IMR-90 (cell line): Measurements from ENCODE around the gene PLVAP. TPM values are rescaled to one million over a fixed set of nuclear protein-coding genes. Genes with fewer than 3 reads are reported as not detected.

Experiments used
- ATAC-seq: fragments of 200-7000 bp; cut with Tn5 transposase; 2 replicates; pipeline ENCODE4 v1.9.1; 2020; ENCODE audit warnings: low read depth, mild to moderate bottlenecking, moderate library complexity
- BruUV-seq: library from RNA; stranded (reverse); fragments of 400-500 nt; replicated peaks from 2 replicates; lab custom pipeline; 2021; lab: Mats Ljungman, UMichigan
- CTCF ChIA-PET: fragments of 300-600 bp; formaldehyde crosslinking; extraction: SDS; loops from one replicate; lab custom pipeline; 2021; ENCODE audit warnings: antibody characterized with exemption; lab: Yijun Ruan, JAX
- POLR2A ChIA-PET: fragments of 300-600 bp; sonication (Branson Sonifier 250); formaldehyde crosslinking; loops from one replicate; lab custom pipeline; 2022; ENCODE audit warnings: antibody characterized with exemption; ENCODE audit not compliant: unreplicated experiment; lab: Charles Lee
- DNase-seq: peaks from one replicate; pipeline ENCODE4 v3.0.0; 2013
- H2AFZ ChIP-seq: replicated peaks from 2 replicates; pipeline ENCODE3; 2013; ENCODE audit warnings: low read length, mild to moderate bottlenecking; ENCODE audit not compliant: poor library complexity
- H2AK5ac ChIP-seq: 2 replicates; pipeline ENCODE4 v1.6.1; 2013; ENCODE audit warnings: low read depth, low read length, inconsistent platforms
- H2AK9ac ChIP-seq: replicated peaks from 2 replicates; pipeline ENCODE3; 2013; ENCODE audit warnings: mild to moderate bottlenecking, low read depth, low read length, moderate library complexity; ENCODE audit not compliant: poor library complexity
- H2BK120ac ChIP-seq: 2 replicates; pipeline ENCODE4 v1.6.1; 2013; ENCODE audit warnings: low read depth, low read length, inconsistent platforms
- H2BK15ac ChIP-seq: 3 replicates; pipeline ENCODE4 v1.6.1; 2013; ENCODE audit warnings: low read depth, low read length, inconsistent platforms
- H2BK20ac ChIP-seq: 2 replicates; pipeline ENCODE4 v1.6.1; 2013; ENCODE audit warnings: low read depth, mild to moderate bottlenecking, inconsistent platforms, low read length, moderate library complexity
- H2BK5ac ChIP-seq: 2 replicates; pipeline ENCODE4 v1.6.1; 2013; ENCODE audit warnings: mild to moderate bottlenecking, low read depth, low read length, inconsistent platforms; ENCODE audit not compliant: poor library complexity, severe bottlenecking
- H3K14ac ChIP-seq: replicated peaks from 2 replicates; pipeline ENCODE4 v1.6.1; 2013; ENCODE audit warnings: low read depth, low read length, inconsistent platforms
- H3K18ac ChIP-seq: 2 replicates; pipeline ENCODE4 v1.6.1; 2013; ENCODE audit warnings: low read depth, low read length, control low read depth
- H3K23ac ChIP-seq: 2 replicates; pipeline ENCODE4 v1.6.1; 2013; ENCODE audit warnings: low read depth, low read length, inconsistent platforms
- H3K27ac ChIP-seq: 2 replicates; pipeline ENCODE4 v1.5.1; 2013; ENCODE audit warnings: mild to moderate bottlenecking, control low read depth, low read length; ENCODE audit not compliant: insufficient read depth
- H3K27me3 ChIP-seq: 2 replicates; pipeline ENCODE4 v1.6.1; 2013; ENCODE audit warnings: low read length; ENCODE audit not compliant: control insufficient read depth, insufficient read depth
- H3K36me3 ChIP-seq: 2 replicates; pipeline ENCODE4 v1.6.1; 2013; ENCODE audit warnings: low read length, mixed read lengths; ENCODE audit not compliant: control insufficient read depth, insufficient read depth
- H3K4ac ChIP-seq: 2 replicates; pipeline ENCODE4 v1.6.1; 2013; ENCODE audit warnings: low read depth, low read length, inconsistent platforms
- H3K4me1 ChIP-seq: 2 replicates; pipeline ENCODE4 v1.6.1; 2013; ENCODE audit warnings: low read length, mixed read lengths; ENCODE audit not compliant: control insufficient read depth, insufficient read depth
- H3K4me2 ChIP-seq: 2 replicates; pipeline ENCODE4 v1.6.1; 2013; ENCODE audit warnings: low read depth, mild to moderate bottlenecking, control low read depth, low read length, moderate library complexity
- H3K4me3 ChIP-seq: 2 replicates; pipeline ENCODE4 v1.5.1; 2013; ENCODE audit warnings: low read depth, mild to moderate bottlenecking, control low read depth, low read length, moderate library complexity; ENCODE audit not compliant: insufficient read depth
- H3K56ac ChIP-seq: 2 replicates; pipeline ENCODE4 v1.6.1; 2013; ENCODE audit warnings: low read length, inconsistent platforms; ENCODE audit not compliant: insufficient read depth; ENCODE audit errors: extremely low read depth
- H3K79me1 ChIP-seq, 2 experiments: 2 replicates each; pipeline ENCODE4 v1.6.1; 2013; ENCODE audit warnings: low read length in 2 of 2, inconsistent platforms in 1 of 2, low read depth in 1 of 2
- H3K9ac ChIP-seq: 2 replicates; pipeline ENCODE4 v1.6.1; 2013; ENCODE audit warnings: low read depth, low read length, control low read depth
- H3K9me1 ChIP-seq: 2 replicates; pipeline ENCODE4 v1.6.1; 2013; ENCODE audit warnings: low read length, inconsistent platforms; ENCODE audit not compliant: insufficient read depth
- H3K9me3 ChIP-seq: 2 replicates; pipeline ENCODE4 v1.6.1; 2013; ENCODE audit warnings: low read length; ENCODE audit not compliant: control insufficient read depth, insufficient read depth
- H4K20me1 ChIP-seq: 2 replicates; pipeline ENCODE4 v1.6.1; 2013; ENCODE audit warnings: low read length, inconsistent platforms; ENCODE audit not compliant: insufficient read depth
- H4K5ac ChIP-seq: 2 replicates; pipeline ENCODE4 v1.6.1; 2013; ENCODE audit warnings: mild to moderate bottlenecking, low read depth, low read length, control low read depth
- H4K8ac ChIP-seq, 2 experiments: 2 replicates each; pipeline ENCODE4 v1.6.1; 2013; ENCODE audit warnings: low read depth in 2 of 2, low read length in 2 of 2, control low read depth in 1 of 2, inconsistent platforms in 1 of 2
- H4K91ac ChIP-seq: 2 replicates; pipeline ENCODE4 v1.6.1; 2013; ENCODE audit warnings: low read depth, low read length, inconsistent platforms; ENCODE audit not compliant: insufficient read depth
- FOS ChIP-seq: fragments of 150-350 bp; IDR thresholded peaks from 2 replicates; pipeline ENCODE4 v1.6.1; 2016; ENCODE audit warnings: low read depth, low read length
- USF2 ChIP-seq: fragments of 150-350 bp; IDR thresholded peaks from 2 replicates; pipeline ENCODE4 v1.6.1; 2017; ENCODE audit warnings: mild to moderate bottlenecking, antibody characterized with exemption, low read length, low read depth
- WGBS, 2 experiments: methylation state at CpG; one replicate each; pipeline versions ENCODE4 v1.1.5 to v1.1.7; 2013; ENCODE audit warnings: missing lambda C conversion rate in 2 of 2; ENCODE audit not compliant: insufficient read length in 1 of 2; ENCODE audit errors: extremely low coverage in 2 of 2; 5-methylcytosine and 5-hydroxymethylcytosine counted together
- dilution Hi-C: fragments of 300-500 bp; cut with HindIII; formaldehyde crosslinking; loops from one replicate; pipeline ENCODE4 v1.14.3; 2018; ENCODE audit warnings: low sequenced_read_pairs; ENCODE audit not compliant: unreplicated experiment
- in situ Hi-C: fragments of 300-500 bp; cut with MboI; formaldehyde crosslinking; loops from 3 replicates; pipeline ENCODE4 v1.14.3; 2019; ENCODE audit warnings: low sequenced_read_pairs, inconsistent platforms, mixed read lengths
- intact Hi-C: fragments of 100-400 bp; cut with micrococcal nuclease; formaldehyde crosslinking; loops from 2 replicates; pipeline ENCODE4 v1.10.0; 2022
- polyA plus RNA-seq, 3 experiments: library from polyadenylated mRNA; depleted of rRNA; stranded (reverse); fragments of >200 nt; gene quantifications; 2 replicates each; pipeline ENCODE4 v1.2.3, GENCODE V29; 2012; ENCODE audit warnings: low replicate concordance in 1 of 3
- total RNA-seq: library from RNA; depleted of rRNA; stranded (reverse); fragments of >200 nt; gene quantifications from 2 replicates; pipeline ENCODE4 v1.2.3, GENCODE V29; 2012

The PLVAP gene
- total and polyA plus RNA-seq, 2 of the 4 experiments (the other 2 are of a cell fraction) = not detected

- dilution Hi-C loops = no loop called here
- peak overlapping the region; percentile 81 for H3K27ac ChIP-seq
These were observed 65.5 kb downstream of the PLVAP start for GRCh38 chr19:17311455-17312188.

More at GRCh38 chr19:17311455-17312188, 65.5 kb downstream of the PLVAP start:
- Histone ChIP-seq H2BK120ac (no peak overlapping the region), H4K20me1 (peaks cover 29% of the 10 kb centered on the region), H2BK20ac (0 out of 2 replicates have a peak overlapping the region, but pooled peaks have one; percentile 25), H3K4me3 (no peak overlapping the region), H3K23ac (no peak overlapping the region), H3K14ac (peak overlapping the region; percentile 19), H3K56ac (no peak overlapping the region), H3K79me1 (peaks cover 34 to 73% of the 10 kb centered on the region in 2 experiments), H2AK5ac (peak overlapping the region; percentile 93), H3K4me1 (peaks cover 12% of the 10 kb centered on the region), H3K4ac (peak overlapping the region; percentile 79), H3K18ac (no peak overlapping the region), H3K9me1 (peaks cover 17% of the 10 kb centered on the region), H4K8ac (peak overlapping the region; percentile 30 to 43; a peak in 1 of 4 replicates), H2AK9ac (peak overlapping the region; percentile 92), H2BK5ac (peak overlapping the region; percentile 89), H4K5ac (peak overlapping the region; percentile 42; the same call in 1 of the 2 replicates), H3K9ac (peak overlapping the region; percentile 22; the same call in 1 of the 2 replicates), H3K36me3 (peaks cover 29% of the 10 kb centered on the region), H3K4me2 (peak overlapping the region; percentile 57), H2AFZ (no peak overlapping the region), H3K9me3 (no peaks in the 10 kb centered on the region), H3K27me3 (no peaks in the 10 kb centered on the region), H2BK15ac (no peak overlapping the region), H4K91ac (peak overlapping the region; percentile 73)
- 67% methylated on average over 10 of the region's 11 CpGs; no CpG with 5 or more reads in 1 of the 2 experiments for WGBS, 2 experiments
- POLR2A ChIA-PET = no interaction called here
- ATAC-seq (peak; percentile 48), DNase-seq (peak; percentile 79)
- in situ Hi-C loops (no loop called here), intact Hi-C loops (no loop called here)
- BruUV-seq = no TSS peak
- CTCF ChIA-PET = no interaction called here
- TF ChIP-seq USF2 = no peak
- TF ChIP-seq FOS = peak; percentile 66
